Left lung (tissue), 10 donors: Measurements from ENCODE around the gene KLK1. TPM values are rescaled to one million over a fixed set of nuclear protein-coding genes. Genes with fewer than 3 reads are reported as not detected.

Experiments used
- ATAC-seq: fragments of 200-7000 bp; cut with Tn5 transposase; one replicate; pipeline ENCODE4 v1.9.1; 2020; ENCODE audit warnings: moderate library complexity
- DNase-seq, 4 donors: peaks; one replicate each; pipeline ENCODE4 v3.0.0-alpha.2; 2013 to 2020
- H3K27ac ChIP-seq, 2 donors: fragments of 200-600 bp; sonication (generic) in 1 of 2; one replicate each; pipeline versions ENCODE4 v1.5.0 to v1.8.0; 2020 to 2021
- H3K27me3 ChIP-seq, 2 donors: fragments of 200-600 bp; sonication (generic) in 1 of 2; one replicate each; pipeline versions ENCODE4 v1.5.0 to v1.8.0; 2020 to 2021
- H3K36me3 ChIP-seq, 2 donors: fragments of 200-600 bp; sonication (generic) in 1 of 2; one replicate each; pipeline versions ENCODE4 v1.5.0 to v1.8.0; 2020 to 2021
- H3K4me1 ChIP-seq, 2 donors: fragments of 200-600 bp; one replicate each; pipeline ENCODE4 v1.8.0; 2021
- H3K4me3 ChIP-seq, 2 donors: fragments of 200-600 bp; sonication (generic) in 1 of 2; one replicate each; pipeline versions ENCODE4 v1.5.0 to v1.8.0; 2020 to 2021; ENCODE audit warnings: mild to moderate bottlenecking in 1 of 2
- H3K9me3 ChIP-seq, 2 donors: fragments of 200-600 bp; sonication (generic) in 1 of 2; one replicate each; pipeline versions ENCODE4 v1.5.0 to v1.8.0; 2020 to 2021
- intact Hi-C, 2 donors: fragments of 100-400 bp; cut with DNase I; formaldehyde crosslinking; loops; one replicate each; pipeline versions ENCODE4 v1.11.2 to v1.14.2; 2022
- polyA plus RNA-seq, 6 donors: library from polyadenylated mRNA; unstranded; fragments of 120-200 nt; gene quantifications; one replicate each; pipeline ENCODE4 v1.2.1, GENCODE V29; 2013; ENCODE audit not compliant: insufficient read length in 6 of 6
- total RNA-seq, 2 donors: library from RNA; stranded (reverse); fragmentation: NEBNext Ultra II Directional; extraction: Animal tissue kit (Norgen Biotek cat#: 25700); gene quantifications; one replicate each; pipeline ENCODE4 v1.2.1, GENCODE V29; 2021
- TF ChIP-seq, protein P1 (sequence below), 2 donors: fragments of 200-600 bp; sonication (generic) in 1 of 2; IDR thresholded peaks; one replicate each; pipeline versions ENCODE4 v1.5.0 to v1.8.0; 2021; ENCODE audit warnings: antibody characterized with exemption in 2 of 2
- donor health status: DM: no; HTN: yes; CAD: no.
- donor health status: DM: no; HTN: no; CAD: no.

The KLK1 gene
- total and polyA plus RNA-seq, 8 donors, result 0.29 to 0.76 (median 0.60) TPM

DNA sequence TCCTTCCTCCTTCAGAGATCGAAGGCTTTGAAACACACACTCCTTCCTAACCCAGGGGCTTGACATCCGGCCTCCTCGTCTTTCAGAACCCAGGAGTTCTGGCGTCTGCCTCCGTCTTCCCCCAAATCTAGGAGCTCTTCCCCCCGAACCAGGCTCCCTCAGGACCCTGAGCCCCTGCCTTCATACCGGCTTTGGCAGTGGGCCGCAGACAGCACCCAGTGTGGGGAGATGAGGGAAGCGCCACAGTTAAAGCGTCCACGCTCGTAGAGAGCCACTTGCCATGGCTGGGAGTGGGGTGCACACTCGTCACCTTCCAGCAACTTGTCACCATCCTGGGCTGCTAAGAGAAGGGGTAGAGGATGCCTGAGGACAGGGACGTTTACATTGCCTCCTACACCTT lies 3.9 kb upstream of the KLK1 start:
- Histone ChIP-seq H3K4me1 (no peaks in the 10 kb centered on the region), H3K4me3 (no peak overlapping the region), H3K9me3 (no peaks in the 10 kb centered on the region), H3K27ac (no peak overlapping the region), H3K36me3 (no peaks in the 10 kb centered on the region), H3K27me3 (peaks cover 0 to 63% of the 10 kb centered on the region in 2 donors)
- intact Hi-C loops, result no loop called here
- TF ChIP-seq, protein P1, sequence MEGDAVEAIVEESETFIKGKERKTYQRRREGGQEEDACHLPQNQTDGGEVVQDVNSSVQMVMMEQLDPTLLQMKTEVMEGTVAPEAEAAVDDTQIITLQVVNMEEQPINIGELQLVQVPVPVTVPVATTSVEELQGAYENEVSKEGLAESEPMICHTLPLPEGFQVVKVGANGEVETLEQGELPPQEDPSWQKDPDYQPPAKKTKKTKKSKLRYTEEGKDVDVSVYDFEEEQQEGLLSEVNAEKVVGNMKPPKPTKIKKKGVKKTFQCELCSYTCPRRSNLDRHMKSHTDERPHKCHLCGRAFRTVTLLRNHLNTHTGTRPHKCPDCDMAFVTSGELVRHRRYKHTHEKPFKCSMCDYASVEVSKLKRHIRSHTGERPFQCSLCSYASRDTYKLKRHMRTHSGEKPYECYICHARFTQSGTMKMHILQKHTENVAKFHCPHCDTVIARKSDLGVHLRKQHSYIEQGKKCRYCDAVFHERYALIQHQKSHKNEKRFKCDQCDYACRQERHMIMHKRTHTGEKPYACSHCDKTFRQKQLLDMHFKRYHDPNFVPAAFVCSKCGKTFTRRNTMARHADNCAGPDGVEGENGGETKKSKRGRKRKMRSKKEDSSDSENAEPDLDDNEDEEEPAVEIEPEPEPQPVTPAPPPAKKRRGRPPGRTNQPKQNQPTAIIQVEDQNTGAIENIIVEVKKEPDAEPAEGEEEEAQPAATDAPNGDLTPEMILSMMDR (IDR thresholded peaks at IDR 0.05), result no peak
- ATAC-seq, result no peak
- no peak for DNase-seq

DNA sequence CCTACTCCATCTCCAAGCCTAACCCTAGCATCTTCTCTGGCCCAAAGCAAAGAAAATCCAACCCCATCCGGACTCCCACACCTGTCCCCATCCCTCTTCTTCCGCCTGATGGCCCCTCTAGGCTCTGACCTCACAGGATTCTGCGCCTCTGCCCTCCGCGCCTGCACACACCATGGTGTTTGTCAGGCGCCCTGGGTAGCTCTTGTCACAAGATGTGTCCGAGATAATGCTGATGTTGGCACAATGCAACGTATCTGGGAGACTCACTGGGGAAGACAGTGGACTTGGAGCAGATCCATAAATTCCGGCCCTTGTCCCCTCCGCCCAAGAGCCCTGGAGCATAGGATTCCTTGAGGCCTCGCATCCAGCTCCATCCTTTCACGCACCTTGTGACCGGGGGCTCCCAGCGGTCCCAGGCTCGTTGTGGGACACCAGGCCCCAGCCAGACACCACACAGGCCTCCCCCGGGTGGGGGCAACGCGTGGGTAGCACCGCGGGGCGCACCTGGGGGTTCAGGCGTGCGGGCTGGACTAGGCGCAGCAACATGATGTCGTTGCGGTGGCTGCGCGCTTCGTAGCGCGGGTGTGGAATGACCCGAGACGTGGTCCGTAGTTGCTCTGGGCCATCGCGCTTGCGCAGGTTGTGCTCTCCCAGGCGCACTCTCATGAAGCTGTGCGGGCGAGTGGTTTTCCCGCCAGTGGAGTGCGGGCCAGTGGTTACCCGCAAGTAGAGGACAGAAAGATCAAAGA lies 3.1 kb upstream of the KLK1 start:
- ATAC-seq, result no peak
- peaks cover 0 to 63% of the 10 kb centered on the region in 2 donors for H3K27me3 ChIP-seq

DNA sequence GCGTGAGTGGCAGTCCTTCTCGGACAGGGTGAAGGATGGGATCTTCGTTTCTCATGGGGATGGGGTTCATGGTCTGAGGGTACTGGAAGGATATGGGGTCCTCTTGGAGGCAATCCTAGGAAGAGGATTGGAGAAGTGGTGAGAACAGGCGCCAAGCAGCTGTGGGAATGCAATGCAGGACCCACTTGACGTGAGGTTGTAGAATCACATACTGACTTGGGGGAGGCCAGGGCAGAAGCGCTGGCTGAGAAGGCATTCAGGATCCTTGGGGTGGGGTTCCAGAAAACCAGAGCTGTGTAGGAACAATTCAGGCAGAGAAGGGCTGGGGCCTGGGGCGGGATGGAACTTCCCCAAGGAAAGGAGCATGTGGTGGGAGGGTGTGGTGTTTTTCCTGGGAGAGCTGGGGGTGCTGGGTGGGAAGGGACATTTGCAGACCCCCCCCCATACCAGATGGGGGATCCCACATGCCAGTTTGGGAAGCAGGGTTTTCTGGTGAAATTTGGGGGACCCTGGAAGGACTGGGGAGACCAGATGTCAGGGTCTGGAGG lies 852 bp downstream of the KLK1 start:
- Histone ChIP-seq H3K4me1 (peaks cover 0 to 4% of the 10 kb centered on the region in 2 donors), H3K4me3 (no peak overlapping the region), H3K27me3 (peaks cover 16 to 88% of the 10 kb centered on the region in 2 donors), H3K27ac (no peak overlapping the region), H3K9me3 (no peaks in the 10 kb centered on the region), H3K36me3 (no peaks in the 10 kb centered on the region)
- intact Hi-C loops, result no loop called here
- TF ChIP-seq, protein P1 (IDR thresholded peaks at IDR 0.05), result no peak
- no peak for DNase-seq
- no peak for ATAC-seq

More for the DNA sequence above, 3.1 kb upstream of the KLK1 start:
- TF ChIP-seq, protein P1 (IDR thresholded peaks at IDR 0.05), result no peak
- peak in 1 of 4 donors; percentile 76 for DNase-seq
- H3K9me3 ChIP-seq, result no peaks in the 10 kb centered on the region
- intact Hi-C loops, result no loop called here
- H3K36me3 ChIP-seq, result no peaks in the 10 kb centered on the region
- no peak overlapping the region for H3K4me3 ChIP-seq
- H3K27ac ChIP-seq, result no peak overlapping the region
- no peaks in the 10 kb centered on the region for H3K4me1 ChIP-seq

DNA sequence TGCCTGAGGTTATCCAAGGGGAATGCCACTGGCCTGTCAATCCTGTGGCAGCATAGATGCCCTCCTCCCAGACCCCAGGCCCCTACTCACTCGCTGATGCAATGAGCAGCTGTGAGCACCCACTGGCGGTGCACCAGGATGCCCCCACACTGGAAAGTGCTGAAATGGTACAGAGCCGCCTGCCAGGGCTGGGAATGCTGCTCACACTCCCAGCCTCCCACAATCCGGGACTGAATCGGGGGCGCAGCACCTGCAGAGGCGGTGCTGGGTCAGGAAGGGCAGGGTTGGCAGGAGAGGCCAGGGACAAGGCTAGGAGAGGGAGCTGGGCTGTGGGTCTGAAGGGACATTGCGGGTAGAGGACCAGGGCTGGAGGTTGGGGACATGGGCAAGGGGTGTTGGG lies 2.0 kb downstream of the KLK1 start:
- Histone ChIP-seq H3K36me3 (no peaks in the 10 kb centered on the region), H3K27ac (no peak overlapping the region), H3K4me1 (peaks cover 0 to 4% of the 10 kb centered on the region in 2 donors), H3K4me3 (no peak overlapping the region), H3K27me3 (peaks cover 16 to 94% of the 10 kb centered on the region in 2 donors), H3K9me3 (no peaks in the 10 kb centered on the region)
- ATAC-seq (no peak), DNase-seq (no peak)
- TF ChIP-seq, protein P1 (IDR thresholded peaks at IDR 0.05), result no peak
- intact Hi-C loops, result no loop called here

DNA sequence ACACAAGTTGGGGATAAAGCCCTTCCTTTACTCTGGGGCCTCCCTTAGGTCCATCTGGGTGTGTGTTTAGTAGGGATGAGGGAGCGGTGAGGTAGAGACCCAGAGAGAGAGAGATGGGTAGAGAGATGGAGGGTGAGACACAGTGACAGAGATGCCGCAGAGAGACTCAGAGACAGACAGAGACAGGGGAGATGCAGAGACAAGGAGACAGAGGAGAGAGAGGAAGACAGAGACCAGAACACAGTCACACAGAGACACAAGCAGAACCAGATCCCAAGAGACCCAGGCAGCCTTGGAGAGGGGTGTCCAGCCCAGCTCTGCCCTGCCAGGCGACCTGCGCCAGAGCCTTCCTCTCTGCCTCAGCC lies 2.4 kb downstream of the KLK1 start:
- TF ChIP-seq, protein P1 (IDR thresholded peaks at IDR 0.05), result no peak
- Histone ChIP-seq H3K36me3 (no peaks in the 10 kb centered on the region), H3K4me1 (peaks cover 0 to 4% of the 10 kb centered on the region in 2 donors), H3K27me3 (peaks cover 16 to 94% of the 10 kb centered on the region in 2 donors), H3K27ac (no peak overlapping the region), H3K9me3 (no peaks in the 10 kb centered on the region), H3K4me3 (no peak overlapping the region)
- ATAC-seq (no peak), DNase-seq (no peak)
- intact Hi-C loops, result no loop called here
